ENCODE data around the gene ZNF785. TPM values are rescaled to one million over a fixed set of nuclear protein-coding genes. Genes with fewer than 3 reads are reported as not detected.

Gene ZNF785
- total RNA-seq, 1 experiment from 2014 or later: 16.0 TPM

- peak; percentile 10 for ATAC-seq
- H3K27me3 Mint-ChIP-seq (ENCODE audit: low read depth): peaks cover 4% of the 10 kb centered on the region; the same call in 1 of the 2 replicates
- POLR2A ChIA-PET: interaction anchor here (0.7 to 2.9 kb wide), 7 partner anchors 10 to 153 kb away, joined by 3 to 22 read pairs (median 4); partner anchors contain the start of genes PRR14, ZNF689, ZNF747 and ZNF764
Measured at GRCh38 chr16:30570636-30571444, 14.7 kb downstream of the ZNF785 start.

GRCh38 chr16:30569746-30570635, 15.5 kb downstream of the ZNF785 start:
- peak overlapping the region; percentile 53; the same call in 1 of the 2 replicates for H3K27ac Mint-ChIP-seq
- ATAC-seq (no peak), DNase-seq (ENCODE audit: low spot score) (no peak)
- peak overlapping the region; percentile 91; the same call in 1 of the 2 replicates for H3K4me3 Mint-ChIP-seq
- H3K4me1 Mint-ChIP-seq: peaks cover 15% of the 10 kb centered on the region
- CTCF ChIA-PET: interaction anchor here (1.0 to 3.0 kb wide), 5 partner anchors 11 to 140 kb away, joined by 3 to 21 read pairs (median 20); partner anchors contain the start of genes DCTPP1, ZNF764 and ZNF785
- H3K27me3 Mint-ChIP-seq (ENCODE audit: low read depth): peaks cover 4% of the 10 kb centered on the region; the same call in 1 of the 2 replicates
- no peaks in the 10 kb centered on the region for H3K36me3 Mint-ChIP-seq
- no peaks in the 10 kb centered on the region for H3K9me3 Mint-ChIP-seq
- POLR2A ChIA-PET: interaction anchor here (0.7 to 2.9 kb wide), 4 partner anchors 9 to 40 kb away, joined by 3 to 22 read pairs (median 9); partner anchors contain the start of genes ZNF689, ZNF747 and ZNF764
- TF ChIP-seq KAT7 (CRISPR knock-in tag; IDR thresholded peaks at IDR 0.05; ENCODE audit: borderline replicate concordance): no peak
- TF ChIP-seq ATF1 (CRISPR knock-in tag; IDR thresholded peaks at IDR 0.05): no peak
- TF ChIP-seq ARID4B (CRISPR knock-in tag; IDR thresholded peaks at IDR 0.05; ENCODE audit: borderline replicate concordance): no peak
- no peak for TF ChIP-seq ATF6 (CRISPR knock-in tag; IDR thresholded peaks at IDR 0.05)
- no peak for TF ChIP-seq PRDM15 (CRISPR knock-in tag; IDR thresholded peaks at IDR 0.05)
- no peak for TF ChIP-seq ZNF512 (CRISPR knock-in tag; IDR thresholded peaks at IDR 0.05; ENCODE audit: borderline replicate concordance)

More at GRCh38 chr16:30570636-30571444, 14.7 kb downstream of the ZNF785 start:
- DNase-seq (ENCODE audit: low spot score): peak; percentile 40
- Mint-ChIP-seq H3K4me1 (peaks cover 15% of the 10 kb centered on the region), H3K9me3 (no peaks in the 10 kb centered on the region), H3K4me3 (peak overlapping the region; percentile 91), H3K27ac (peak overlapping the region; percentile 45), H3K36me3 (no peaks in the 10 kb centered on the region)
- CTCF ChIA-PET: interaction anchor here (0.5 to 3.0 kb wide), 9 partner anchors 12 to 141 kb away, joined by 3 to 25 read pairs (median 9); partner anchors contain the start of genes DCTPP1, ZNF747, ZNF764 and ZNF785
- TF ChIP-seq TEAD1 (CRISPR knock-in tag; IDR thresholded peaks at IDR 0.05) (0 out of 2 replicates have a peak, but pooled peaks have one; percentile 50), HMGA2 (CRISPR knock-in tag; IDR thresholded peaks at IDR 0.05) (0 out of 2 replicates have a peak, but pooled peaks have one; percentile 23), ZNF281 (CRISPR knock-in tag; IDR thresholded peaks at IDR 0.05) (no peak)
